Cerebellar nuclear complex (tissue), 1 donor: ENCODE measurements around the gene FAM120B.
"Not testable (repeated sequence)": the region's sequence is repeated elsewhere in the genome, so short reads cannot be mapped to it uniquely, and the experiment has no call there.

Experiments
- DNase-seq, 2 experiments: peaks; one replicate each; lab custom pipeline; 2025; lab: John Stamatoyannopoulos, UW

Gene FAM120B

GRCh38 chr6:170297576-170298330 is 8.8 kb upstream of the FAM120B start:
- no peak for DNase-seq

- no peak for DNase-seq
Observed at GRCh38 chr6:170298688-170299087, 7.9 kb upstream of the FAM120B start.

- no peak for DNase-seq
Observed at GRCh38 chr6:170301184-170301583, 5.4 kb upstream of the FAM120B start.

- DNase-seq, result no peak
Observed at GRCh38 chr6:170305805-170306323, 694 bp upstream of the FAM120B start.

- DNase-seq, result no peak
Observed at GRCh38 chr6:170307080-170307545, 555 bp downstream of the FAM120B start.

GRCh38 chr6:170308761-170309160 is 2.2 kb downstream of the FAM120B start:
- DNase-seq, result no peak

GRCh38 chr6:170311696-170312095 is 5.1 kb downstream of the FAM120B start:
- DNase-seq, result no peak

GRCh38 chr6:170312876-170313275 is 6.3 kb downstream of the FAM120B start:
- DNase-seq, result no peak

- no peak for DNase-seq
Observed at GRCh38 chr6:170313716-170314295, 7.2 kb downstream of the FAM120B start.

- no peak for DNase-seq
Observed at GRCh38 chr6:170314983-170315382, 8.4 kb downstream of the FAM120B start.

- no peak for DNase-seq
Observed at GRCh38 chr6:170316071-170316470, 9.5 kb downstream of the FAM120B start.

GRCh38 chr6:170317076-170317475 is 10.5 kb downstream of the FAM120B start:
- no peak for DNase-seq

GRCh38 chr6:170317718-170318117 is 11.2 kb downstream of the FAM120B start:
- DNase-seq, result no peak

GRCh38 chr6:170329321-170329720 is 22.8 kb downstream of the FAM120B start:
- DNase-seq, result no peak

- DNase-seq, result not testable (repeated sequence)
Observed at GRCh38 chr6:170335199-170335598, 28.6 kb downstream of the FAM120B start.

GRCh38 chr6:170344631-170345576 is 38.3 kb downstream of the FAM120B start:
- no peak for DNase-seq

- no peak for DNase-seq
Observed at GRCh38 chr6:170345662-170346061, 39.1 kb downstream of the FAM120B start.

GRCh38 chr6:170346649-170347048 is 40.1 kb downstream of the FAM120B start:
- DNase-seq, result no peak

- DNase-seq, result no peak
Observed at GRCh38 chr6:170347091-170347490, 40.5 kb downstream of the FAM120B start.

- DNase-seq, result no peak
Observed at GRCh38 chr6:170347975-170348374, 41.4 kb downstream of the FAM120B start.

- DNase-seq, result not testable (repeated sequence)
Observed at GRCh38 chr6:170351456-170351855, 44.9 kb downstream of the FAM120B start.

- DNase-seq, result not testable (repeated sequence)
Observed at GRCh38 chr6:170355190-170355589, 48.6 kb downstream of the FAM120B start.
